Measurements from ENCODE around the gene TPST2.

DNA sequence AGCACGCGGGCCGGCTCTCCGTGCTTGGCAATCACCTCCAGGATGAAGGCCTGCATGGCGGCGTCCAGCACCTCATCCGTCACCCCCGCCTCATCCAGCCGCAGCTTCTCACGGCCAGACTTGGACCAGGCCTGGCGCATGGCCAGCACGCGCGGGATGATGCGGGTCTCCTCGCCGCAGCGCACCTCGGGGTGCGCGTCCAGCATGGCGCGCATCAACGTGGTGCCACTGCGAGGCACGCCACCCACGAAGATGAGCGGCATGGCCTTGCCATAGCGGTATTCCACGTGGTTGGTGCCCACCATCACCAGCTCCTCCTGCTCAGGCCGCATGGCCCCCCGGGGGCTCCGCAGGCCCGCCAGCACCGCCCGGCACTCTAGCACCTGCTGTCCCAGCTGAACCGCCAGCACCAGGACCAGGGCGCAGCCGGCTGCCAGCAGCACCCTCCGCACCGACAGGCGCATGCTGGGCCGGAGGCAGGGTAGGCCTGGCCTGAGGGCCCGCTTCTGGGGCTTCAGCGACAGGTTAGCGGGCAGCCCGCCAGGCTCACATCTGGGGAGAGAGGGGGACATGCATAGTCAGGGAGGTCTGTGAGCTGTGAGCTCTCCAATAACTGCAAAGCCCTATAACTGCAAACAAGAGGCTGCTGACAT lies 48.6 kb downstream of the TPST2 start:
- no peak for TF ChIP-seq TARDBP (IDR thresholded peaks at IDR 0.05)
- TF ChIP-seq SP1 (IDR thresholded peaks at IDR 0.05), result no peak
- no peak for TF ChIP-seq FOXM1 (IDR thresholded peaks at IDR 0.05; ENCODE audit: borderline replicate concordance)
- TF ChIP-seq ELF4 (IDR thresholded peaks at IDR 0.05), result no peak
- no peak for TF ChIP-seq ZNF384 (IDR thresholded peaks at IDR 0.05)
- TF ChIP-seq FOXA1 (IDR thresholded peaks at IDR 0.05), result no peak
- TF ChIP-seq PKNOX1 (IDR thresholded peaks at IDR 0.05), result no peak
- no peak for TF ChIP-seq NFRKB (IDR thresholded peaks at IDR 0.05)
- TF ChIP-seq HDGF (IDR thresholded peaks at IDR 0.05; ENCODE audit: borderline replicate concordance), result no peak
- TF ChIP-seq BHLHE40 (IDR thresholded peaks at IDR 0.05; ENCODE audit: borderline replicate concordance), result no peak
- no peak for TF ChIP-seq ARNT (IDR thresholded peaks at IDR 0.05)
- no peak for TF ChIP-seq L3MBTL2 (conservative IDR thresholded peaks at IDR 0.05)
